Parathyroid adenoma (tissue), 2 donors: Measurements from ENCODE around the gene RNPEP.

Experiments used
- H2AFZ ChIP-seq: fragments of 300-600 bp; sonication (generic); one replicate; pipeline ENCODE4 v1.7.0; 2017; ENCODE audit warnings: antibody characterized with exemption, mild to moderate bottlenecking
- H3K27ac ChIP-seq: fragments of 300-600 bp; sonication (generic); one replicate; pipeline ENCODE4 v1.7.0; 2017
- H3K27me3 ChIP-seq: fragments of 300-600 bp; sonication (generic); one replicate; pipeline ENCODE4 v1.7.0; 2017; ENCODE audit warnings: low read length; ENCODE audit not compliant: control insufficient read depth, insufficient read depth
- H3K36me3 ChIP-seq: fragments of 300-600 bp; sonication (generic); one replicate; pipeline ENCODE4 v1.7.0; 2017; ENCODE audit warnings: low read length; ENCODE audit not compliant: control insufficient read depth, insufficient read depth
- H3K4me1 ChIP-seq: fragments of 300-600 bp; sonication (generic); one replicate; pipeline ENCODE4 v1.7.0; 2017; ENCODE audit warnings: control low read depth
- H3K4me2 ChIP-seq: fragments of 300-600 bp; sonication (generic); one replicate; pipeline ENCODE4 v1.7.0; 2017; ENCODE audit warnings: low read length
- H3K4me3 ChIP-seq: fragments of 300-600 bp; sonication (generic); one replicate; pipeline ENCODE4 v1.7.0; 2017; ENCODE audit warnings: low read depth, low read length
- H3K79me2 ChIP-seq: fragments of 300-600 bp; sonication (generic); one replicate; pipeline ENCODE4 v1.7.0; 2017; ENCODE audit warnings: control low read depth
- H3K9ac ChIP-seq: fragments of 300-600 bp; sonication (generic); one replicate; pipeline ENCODE4 v1.7.0; 2017; ENCODE audit warnings: mild to moderate bottlenecking
- H3K9me3 ChIP-seq: fragments of 300-600 bp; sonication (generic); one replicate; pipeline ENCODE4 v1.7.0; 2017; ENCODE audit warnings: low read length; ENCODE audit not compliant: control insufficient read depth
- TF ChIP-seq, protein P1 (sequence below): fragments of 300-600 bp; sonication (generic); IDR thresholded peaks from one replicate; pipeline ENCODE4 v1.7.0; 2017; ENCODE audit warnings: antibody characterized with exemption, mild to moderate bottlenecking
- donor health status: primary hyperparathyroidism.

RNPEP gene

DNA sequence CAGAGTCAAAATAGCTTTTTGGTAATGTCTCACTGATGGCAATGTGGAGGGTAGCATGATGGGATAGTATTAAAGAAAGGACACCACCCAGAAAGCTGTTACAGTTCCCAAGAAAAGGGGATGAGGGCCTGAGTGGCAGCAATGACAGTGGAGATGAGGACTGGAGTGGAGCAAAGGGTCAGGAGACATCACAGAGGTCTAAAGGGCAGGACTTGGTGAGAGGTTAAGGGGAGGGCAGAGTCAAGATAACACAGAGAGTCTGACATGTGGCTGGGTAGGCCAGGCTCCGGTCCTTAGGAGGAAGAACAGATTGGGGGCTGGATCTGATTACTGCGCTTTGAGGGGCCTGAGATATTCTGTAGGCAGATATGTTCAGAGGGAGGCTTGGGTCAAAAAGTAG lies 47.3 kb downstream of the RNPEP start:
- Histone ChIP-seq H3K9ac (no peak overlapping the region), H3K27ac (no peak overlapping the region), H3K36me3 (no peaks in the 10 kb centered on the region), H2AFZ (no peak overlapping the region), H3K27me3 (no peaks in the 10 kb centered on the region), H3K9me3 (no peaks in the 10 kb centered on the region), H3K4me2 (no peak overlapping the region), H3K4me1 (no peaks in the 10 kb centered on the region), H3K4me3 (no peak overlapping the region), H3K79me2 (no peaks in the 10 kb centered on the region)
- TF ChIP-seq, protein P1, sequence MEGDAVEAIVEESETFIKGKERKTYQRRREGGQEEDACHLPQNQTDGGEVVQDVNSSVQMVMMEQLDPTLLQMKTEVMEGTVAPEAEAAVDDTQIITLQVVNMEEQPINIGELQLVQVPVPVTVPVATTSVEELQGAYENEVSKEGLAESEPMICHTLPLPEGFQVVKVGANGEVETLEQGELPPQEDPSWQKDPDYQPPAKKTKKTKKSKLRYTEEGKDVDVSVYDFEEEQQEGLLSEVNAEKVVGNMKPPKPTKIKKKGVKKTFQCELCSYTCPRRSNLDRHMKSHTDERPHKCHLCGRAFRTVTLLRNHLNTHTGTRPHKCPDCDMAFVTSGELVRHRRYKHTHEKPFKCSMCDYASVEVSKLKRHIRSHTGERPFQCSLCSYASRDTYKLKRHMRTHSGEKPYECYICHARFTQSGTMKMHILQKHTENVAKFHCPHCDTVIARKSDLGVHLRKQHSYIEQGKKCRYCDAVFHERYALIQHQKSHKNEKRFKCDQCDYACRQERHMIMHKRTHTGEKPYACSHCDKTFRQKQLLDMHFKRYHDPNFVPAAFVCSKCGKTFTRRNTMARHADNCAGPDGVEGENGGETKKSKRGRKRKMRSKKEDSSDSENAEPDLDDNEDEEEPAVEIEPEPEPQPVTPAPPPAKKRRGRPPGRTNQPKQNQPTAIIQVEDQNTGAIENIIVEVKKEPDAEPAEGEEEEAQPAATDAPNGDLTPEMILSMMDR = no peak

DNA sequence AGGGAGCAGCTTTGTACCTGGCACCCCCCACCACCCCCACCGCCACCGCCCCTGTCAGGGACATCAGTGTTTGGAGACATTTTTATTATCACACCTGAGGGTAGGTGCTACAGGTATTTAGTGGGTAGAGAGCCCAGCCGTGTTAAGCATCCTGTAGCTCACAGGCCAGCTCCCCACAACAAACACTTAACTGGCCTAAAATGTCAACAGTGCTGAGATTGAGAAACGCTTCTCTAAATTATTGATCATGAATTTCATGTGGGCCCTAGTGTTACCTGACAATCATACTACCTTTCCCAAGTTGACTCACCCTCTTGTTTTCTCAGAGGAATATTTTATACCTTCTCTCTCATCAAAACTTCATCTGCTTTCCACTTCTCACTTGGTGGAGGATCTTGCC lies 49.3 kb downstream of the RNPEP start:
- H3K27ac ChIP-seq = no peak overlapping the region
- H3K4me2 ChIP-seq = no peak overlapping the region
- H3K4me1 ChIP-seq = no peaks in the 10 kb centered on the region
- H3K27me3 ChIP-seq = no peaks in the 10 kb centered on the region
- no peaks in the 10 kb centered on the region for H3K9me3 ChIP-seq
- H3K9ac ChIP-seq = no peak overlapping the region
- no peaks in the 10 kb centered on the region for H3K79me2 ChIP-seq
- no peak overlapping the region for H3K4me3 ChIP-seq
- H2AFZ ChIP-seq = no peak overlapping the region
- no peaks in the 10 kb centered on the region for H3K36me3 ChIP-seq
- TF ChIP-seq, protein P1 = no peak

DNA sequence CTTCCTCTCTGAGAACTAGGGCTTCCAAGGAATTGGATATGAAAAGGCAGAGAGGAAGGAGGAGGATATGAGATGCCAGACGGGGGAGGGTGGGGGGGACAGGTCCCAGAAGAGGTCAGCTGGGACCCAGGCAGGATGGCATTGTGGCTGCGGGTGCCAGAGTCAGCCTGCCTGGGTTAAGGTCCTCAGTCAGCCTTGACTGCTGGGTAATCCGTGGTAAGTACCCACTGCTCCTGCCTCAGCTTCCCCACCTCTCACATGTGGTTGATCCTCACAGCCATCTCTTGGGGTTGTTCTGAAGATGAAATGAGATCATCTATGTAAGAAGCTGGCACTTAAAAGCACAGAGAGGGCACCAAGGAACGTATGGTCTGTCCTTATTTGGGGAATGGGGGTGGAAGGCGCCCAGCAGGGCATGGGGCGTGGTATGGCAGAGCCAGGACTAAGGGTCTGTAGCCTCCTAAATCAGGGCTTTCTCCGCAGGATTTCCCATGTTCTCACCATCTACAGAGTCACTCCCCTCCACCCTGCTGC lies 51.8 kb downstream of the RNPEP start:
- Histone ChIP-seq H3K27me3 (no peaks in the 10 kb centered on the region), H3K4me3 (no peak overlapping the region)

DNA sequence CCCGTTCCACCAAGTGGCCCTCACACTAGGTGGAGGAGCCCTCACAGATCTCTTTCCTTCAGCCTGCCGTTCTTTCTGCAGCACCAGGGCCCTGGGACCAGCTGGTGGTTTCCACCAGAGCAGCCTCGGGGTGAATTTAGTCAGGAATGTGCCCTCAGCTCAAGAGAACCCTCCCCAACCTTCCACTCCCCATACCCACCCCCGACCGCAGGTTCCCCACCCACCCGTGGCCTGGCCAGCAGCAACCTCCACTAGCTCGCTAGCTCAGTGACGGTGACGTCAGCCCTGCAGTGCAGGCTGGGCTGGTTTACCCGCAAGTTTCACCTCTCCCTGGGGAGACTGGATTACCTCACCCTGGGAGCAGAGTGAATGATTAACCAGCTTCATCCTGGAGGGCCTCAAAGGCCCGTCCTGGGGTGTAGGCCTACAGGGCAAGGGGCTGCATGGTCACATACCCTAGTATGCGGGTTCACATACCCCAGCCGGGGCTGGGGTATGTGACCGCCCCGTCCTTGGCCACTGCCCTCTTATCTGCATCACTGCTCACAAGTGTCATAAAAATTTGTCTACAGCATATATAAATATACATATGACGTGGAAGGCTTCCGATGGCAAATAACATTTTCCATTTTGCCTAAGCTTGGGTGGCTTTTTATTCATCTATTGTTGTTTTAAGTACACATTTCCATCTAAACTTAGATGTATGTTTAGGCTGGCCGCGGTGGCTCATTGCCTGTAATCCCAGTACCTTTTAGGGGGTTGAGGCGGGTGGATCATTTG lies 52.4 kb downstream of the RNPEP start:
- Histone ChIP-seq H3K4me3 (no peak overlapping the region), H2AFZ (peak overlapping the region; percentile 33), H3K9ac (no peak overlapping the region), H3K79me2 (no peaks in the 10 kb centered on the region), H3K4me1 (no peaks in the 10 kb centered on the region), H3K4me2 (no peak overlapping the region), H3K36me3 (no peaks in the 10 kb centered on the region), H3K27ac (no peak overlapping the region), H3K27me3 (no peaks in the 10 kb centered on the region), H3K9me3 (no peaks in the 10 kb centered on the region)
- TF ChIP-seq, protein P1 = no peak

More for the DNA sequence above, 51.8 kb downstream of the RNPEP start:
- no peaks in the 10 kb centered on the region for H3K79me2 ChIP-seq
- H3K27ac ChIP-seq = no peak overlapping the region
- no peaks in the 10 kb centered on the region for H3K9me3 ChIP-seq
- TF ChIP-seq, protein P1 = no peak
- no peak overlapping the region for H3K4me2 ChIP-seq
- peak overlapping the region; percentile 33 for H2AFZ ChIP-seq
- no peak overlapping the region for H3K9ac ChIP-seq
- no peaks in the 10 kb centered on the region for H3K4me1 ChIP-seq
- H3K36me3 ChIP-seq = no peaks in the 10 kb centered on the region
